Keratinocyte (primary cell): ENCODE measurements around the gene TMA7B. TPM values are rescaled to one million over a fixed set of nuclear protein-coding genes. Genes with fewer than 3 reads are reported as not detected.
A peak's percentile ranks its signal among the peaks of the same experiment; 100 is the strongest.

Source experiments
- DNase-seq: peaks from one replicate; pipeline ENCODE4 v3.0.0-alpha.2; 2011; ENCODE audit warnings: low read depth, missing footprints, low spot score
- FAIRE-seq: peaks from 2 replicates; lab custom pipeline; 2011; peaks lifted over from hg19 to GRCh38; lab: Jason Lieb, UNC
- H2AFZ ChIP-seq: 2 replicates; pipeline ENCODE4 v1.6.0; 2012; ENCODE audit warnings: low read length, control low read depth, inconsistent platforms; ENCODE audit not compliant: control insufficient read depth
- H3K27ac ChIP-seq: 2 replicates; pipeline ENCODE4 v1.5.1; 2011; ENCODE audit warnings: low read length; ENCODE audit not compliant: control insufficient read depth, insufficient read depth
- H3K27me3 ChIP-seq: 3 replicates; pipeline ENCODE4 v1.6.0; 2011; ENCODE audit warnings: low read length; ENCODE audit not compliant: control insufficient read depth, insufficient read depth; ENCODE audit errors: extremely low read depth
- H3K36me3 ChIP-seq, 2 experiments: 2 replicates in 1 of 2; 3 replicates in 1 of 2; pipeline ENCODE4 v1.5.1; 2011; ENCODE audit warnings: low read length in 2 of 2, mild to moderate bottlenecking in 1 of 2; ENCODE audit not compliant: control insufficient read depth in 2 of 2, insufficient read depth in 2 of 2; ENCODE audit errors: extremely low read depth in 1 of 2
- H3K4me1 ChIP-seq: 3 replicates; pipeline ENCODE4 v1.5.1; 2011; ENCODE audit warnings: low read length; ENCODE audit not compliant: control insufficient read depth, insufficient read depth; ENCODE audit errors: extremely low read depth
- H3K4me2 ChIP-seq: 3 replicates; pipeline ENCODE4 v1.6.0; 2011; ENCODE audit warnings: low read depth, low read length; ENCODE audit not compliant: control insufficient read depth, insufficient read depth; ENCODE audit errors: extremely low read depth
- H3K4me3 ChIP-seq, 3 experiments: fragments of 200-600 bp in 1 of 3; sonication (generic) in 1 of 3; 2 replicates in 2 of 3; 3 replicates in 1 of 3; pipeline ENCODE4 v1.5.1; 2011 to 2016; ENCODE audit warnings: low read length in 3 of 3, mild to moderate bottlenecking in 3 of 3, control low read depth in 2 of 3, inconsistent platforms in 1 of 3, low read depth in 1 of 3, mixed read lengths in 1 of 3, mixed run types in 1 of 3, moderate library complexity in 1 of 3; ENCODE audit not compliant: control insufficient read depth in 2 of 3, insufficient read depth in 2 of 3; ENCODE audit errors: extremely low read depth in 1 of 3
- H3K79me2 ChIP-seq: 2 replicates; pipeline ENCODE4 v1.6.0; 2012; ENCODE audit warnings: low read length; ENCODE audit not compliant: control insufficient read depth, insufficient read depth
- H3K9ac ChIP-seq: 3 replicates; pipeline ENCODE4 v1.6.0; 2011; ENCODE audit warnings: low read length; ENCODE audit not compliant: control insufficient read depth, insufficient read depth; ENCODE audit errors: extremely low read depth
- H3K9me1 ChIP-seq: 3 replicates; pipeline ENCODE4 v1.6.0; 2011; ENCODE audit warnings: low read length; ENCODE audit not compliant: control insufficient read depth, insufficient read depth; ENCODE audit errors: extremely low read depth
- H3K9me3 ChIP-seq: 2 replicates; pipeline ENCODE4 v1.5.1; 2012; ENCODE audit warnings: low read depth, low read length; ENCODE audit not compliant: control insufficient read depth
- H4K20me1 ChIP-seq: 3 replicates; pipeline ENCODE4 v1.6.0; 2011; ENCODE audit warnings: low read length; ENCODE audit not compliant: control insufficient read depth, insufficient read depth; ENCODE audit errors: extremely low read depth
- CTCF ChIP-seq, 3 experiments: IDR thresholded peaks in 1 of 3; conservative IDR thresholded peaks in 1 of 3; optimal IDR thresholded peaks in 1 of 3; 2 replicates in 2 of 3; 3 replicates in 1 of 3; pipeline versions ENCODE3 to v1.5.1; 2011; ENCODE audit warnings: low read length in 3 of 3, mild to moderate bottlenecking in 3 of 3, moderate library complexity in 2 of 3, control low read depth in 1 of 3, inconsistent platforms in 1 of 3; ENCODE audit not compliant: insufficient read depth in 2 of 3; ENCODE audit errors: extremely low read depth in 1 of 3
- EZH2 ChIP-seq: IDR thresholded peaks from one replicate; pipeline ENCODE4 v1.6.1; 2012; ENCODE audit warnings: inconsistent platforms, mild to moderate bottlenecking, low read length, moderate library complexity
- dilution Hi-C: fragments of 300-500 bp; cut with MboI; formaldehyde crosslinking; loops from one replicate; pipeline ENCODE4 v1.7.0; 2020; ENCODE audit warnings: low sequenced_read_pairs; ENCODE audit not compliant: extremely low pct_ligation_motif_present
- polyA minus RNA-seq, 3 experiments: library from RNA; depleted of rRNA, polyadenylated mRNA; stranded (reverse); fragments of >200 nt; gene quantifications; 1 replicate in 1 of 3; 2 replicates in 1 of 3; 3 replicates in 1 of 3; pipeline ENCODE4 v1.2.3, GENCODE V29; 2011
- polyA plus RNA-seq, 5 experiments: library from polyadenylated mRNA; depleted of rRNA in 3 of 5; stranded (reverse) in 3 of 5; stranded (forward) in 1 of 5; unstranded in 1 of 5; fragments of >200 nt; gene quantifications; 1 replicate in 1 of 5; 2 replicates in 3 of 5; 3 replicates in 1 of 5; pipeline versions ENCODE4 v1.2.1 to v1.2.3, GENCODE V29; 2011 to 2012; ENCODE audit warnings: missing spikeins in 2 of 5, low read depth in 1 of 5, low replicate concordance in 1 of 5

The TMA7B gene
- polyA plus RNA-seq (not detected in 3 replicates), polyA minus RNA-seq (not detected in 3 replicates)
- polyA plus RNA-seq (2011; ENCODE audit: low read depth), result not detected
- not detected in 2 replicates for polyA plus RNA-seq (2011; cell fraction: cytosol; rRNA removed)
- polyA plus RNA-seq (2011; cell fraction: nucleus; rRNA removed), result not detected in 2 replicates
- not detected in 2 replicates for polyA plus RNA-seq (2012; ENCODE audit: low replicate concordance)
- polyA minus RNA-seq (2011; cell fraction: cytosol; rRNA and poly(A)+ RNA removed), result not detected
- polyA minus RNA-seq (2011; cell fraction: nucleus; rRNA and poly(A)+ RNA removed), result not detected in 2 replicates

- no peaks in the 10 kb centered on the region for H3K9me3 ChIP-seq
- no peaks in the 10 kb centered on the region for H4K20me1 ChIP-seq
- no peaks in the 10 kb centered on the region for H3K36me3 ChIP-seq
- peak within 1 kb of the TSS; percentile 13 for H3K4me2 ChIP-seq
- no peaks in the 10 kb centered on the region for H3K79me2 ChIP-seq
- DNase-seq (peak; percentile 40), FAIRE-seq (peak; percentile 85)
- H3K9ac ChIP-seq, result no peak within 1 kb of the TSS
- H2AFZ ChIP-seq, result peak within 1 kb of the TSS; percentile 50
- TF ChIP-seq EZH2 (no peak), CTCF (optimal IDR thresholded peaks at IDR 0.05 in 1 of 3, IDR thresholded peaks at IDR 0.05 in 1 of 3, conservative IDR thresholded peaks at IDR 0.05 in 1 of 3; ENCODE audit: extremely low read depth in 1 of 3, insufficient read depth in 2 of 3, low read length in 3 of 3) (peak; percentile 40 to 58 (median 45))
- H3K27ac ChIP-seq, result no peak within 1 kb of the TSS
- H3K9me1 ChIP-seq, result no peaks in the 10 kb centered on the region
- H3K27me3 ChIP-seq, result no peaks in the 10 kb centered on the region
- dilution Hi-C loops, result no loop called here
- H3K4me3 ChIP-seq, result no peak within 1 kb of the TSS
- H3K4me1 ChIP-seq, result peaks cover 7% of the 10 kb centered on the region
Measured at GRCh38 chr22:39959640-39960447, at the start of gene TMA7B. TMA7B (plus strand) TSS chr22:39960397; CDS start chr22:39964375, 3,978 bp downstream.

- no peaks in the 10 kb centered on the region for H3K9me3 ChIP-seq
- dilution Hi-C loops, result no loop called here
- no peaks in the 10 kb centered on the region for H3K9me1 ChIP-seq
- no peaks in the 10 kb centered on the region for H3K79me2 ChIP-seq
- no peak overlapping the region for H3K27ac ChIP-seq
- peaks cover 18% of the 10 kb centered on the region for H3K27me3 ChIP-seq
- no peak overlapping the region for H3K4me2 ChIP-seq
- no peak overlapping the region for H2AFZ ChIP-seq
- FAIRE-seq, result no peak
- H3K9ac ChIP-seq, result no peak overlapping the region
- H4K20me1 ChIP-seq, result no peaks in the 10 kb centered on the region
- no peak overlapping the region for H3K4me3 ChIP-seq
- no peaks in the 10 kb centered on the region for H3K4me1 ChIP-seq
- H3K36me3 ChIP-seq, result no peaks in the 10 kb centered on the region
- TF ChIP-seq CTCF (optimal IDR thresholded peaks at IDR 0.05 in 1 of 3, IDR thresholded peaks at IDR 0.05 in 1 of 3, conservative IDR thresholded peaks at IDR 0.05 in 1 of 3; ENCODE audit: extremely low read depth in 1 of 3, insufficient read depth in 2 of 3, low read length in 3 of 3), result no peak
- no peak for TF ChIP-seq EZH2
- DNase-seq, result no peak
Measured at GRCh38 chr22:39910876-39911613, 49.2 kb upstream of the TMA7B start.
